Endothelial cell of umbilical vein (primary cell): ENCODE measurements around the gene HOXB6. TPM values are rescaled to one million over a fixed set of nuclear protein-coding genes. Genes with fewer than 3 reads are reported as not detected.

Experiments used
- BruUV-seq: library from RNA; stranded (reverse); fragments of 400-500 nt; replicated peaks from 2 replicates; lab custom pipeline; 2021; lab: Mats Ljungman, UMichigan
- CTCF ChIA-PET: fragments of 300-600, 350-600 bp; sonication (Branson Sonifier 250); formaldehyde crosslinking; loops from one replicate; lab custom pipeline; 2021; ENCODE audit warnings: antibody characterized with exemption, inconsistent platforms; lab: Charles Lee
- POLR2A ChIA-PET: fragments of 300-600, 350-600 bp; sonication (Branson Sonifier 250); formaldehyde crosslinking; loops from one replicate; lab custom pipeline; 2021; ENCODE audit warnings: antibody characterized with exemption, inconsistent platforms; lab: Charles Lee
- DNase-seq: peaks from one replicate; pipeline ENCODE4 v3.0.0-alpha.2; 2011; ENCODE audit warnings: low read depth, low spot score
- FAIRE-seq: peaks from 2 replicates; lab custom pipeline; 2011; peaks lifted over from hg19 to GRCh38; lab: Jason Lieb, UNC
- H2AFZ ChIP-seq: 2 replicates; pipeline ENCODE4 v1.6.0; 2012; ENCODE audit warnings: low read depth, low read length, control low read depth, inconsistent platforms
- H3K27ac ChIP-seq: 2 replicates; pipeline ENCODE4 v1.5.1; 2011; ENCODE audit warnings: low read depth, mild to moderate bottlenecking, control low read depth, low read length, moderate library complexity; ENCODE audit not compliant: insufficient read depth
- H3K27me3 ChIP-seq, 2 experiments: 2 replicates each; pipeline versions ENCODE4 v1.6.0 to v1.6.1; 2011; ENCODE audit warnings: low read length in 2 of 2, mixed read lengths in 1 of 2; ENCODE audit not compliant: control insufficient read depth in 2 of 2, insufficient read depth in 2 of 2
- H3K36me3 ChIP-seq, 2 experiments: 2 replicates in 1 of 2; 3 replicates in 1 of 2; pipeline ENCODE4 v1.5.1; 2011; ENCODE audit warnings: low read length in 2 of 2, mild to moderate bottlenecking in 1 of 2, moderate library complexity in 1 of 2; ENCODE audit not compliant: control insufficient read depth in 2 of 2, insufficient read depth in 2 of 2; ENCODE audit errors: extremely low read depth in 1 of 2
- H3K4me1 ChIP-seq: 3 replicates; pipeline ENCODE4 v1.5.1; 2011; ENCODE audit warnings: mild to moderate bottlenecking, low read length; ENCODE audit not compliant: control insufficient read depth, insufficient read depth; ENCODE audit errors: extremely low read depth
- H3K4me2 ChIP-seq: 2 replicates; pipeline ENCODE4 v1.6.1; 2011; ENCODE audit warnings: low read length, control low read depth, mixed read lengths; ENCODE audit not compliant: insufficient read depth
- H3K4me3 ChIP-seq, 3 experiments: fragments of 200-600 bp in 1 of 3; sonication (generic), shearing (Covaris generic) in 1 of 3; replicated peaks in 1 of 3; 2 replicates each; pipeline ENCODE4 v1.5.1; 2011 to 2016; ENCODE audit warnings: control low read depth in 3 of 3, low read length in 3 of 3, mild to moderate bottlenecking in 2 of 3, inconsistent platforms in 1 of 3, low read depth in 1 of 3, moderate library complexity in 1 of 3; ENCODE audit not compliant: insufficient read depth in 1 of 3
- H3K79me2 ChIP-seq: 2 replicates; pipeline ENCODE4 v1.6.0; 2012; ENCODE audit warnings: low read length, inconsistent platforms; ENCODE audit not compliant: control insufficient read depth, insufficient read depth
- H3K9ac ChIP-seq: replicated peaks from 2 replicates; pipeline ENCODE3; 2011; ENCODE audit warnings: low read length, control low read depth; ENCODE audit not compliant: insufficient read depth; ENCODE audit errors: extremely low read depth
- H3K9me1 ChIP-seq: replicated peaks from 3 replicates; pipeline ENCODE4 v1.6.0; 2011; ENCODE audit warnings: mild to moderate bottlenecking, low read length; ENCODE audit not compliant: control insufficient read depth, insufficient read depth; ENCODE audit errors: extremely low read depth
- H3K9me3 ChIP-seq: replicated peaks from 2 replicates; pipeline ENCODE4 v1.5.1; 2012; ENCODE audit warnings: low read length, inconsistent platforms; ENCODE audit not compliant: control insufficient read depth, insufficient read depth
- H4K20me1 ChIP-seq: replicated peaks from 2 replicates; pipeline ENCODE3; 2011; ENCODE audit warnings: mild to moderate bottlenecking, low read length; ENCODE audit not compliant: control insufficient read depth, insufficient read depth; ENCODE audit errors: extremely low read depth
- CTCF ChIP-seq, 2 donors: IDR thresholded peaks; 1 replicate in 1 of 2; 2 replicates in 1 of 2; pipeline ENCODE4 v1.5.1; 2011; ENCODE audit warnings: low read length in 2 of 2, mild to moderate bottlenecking in 2 of 2, moderate library complexity in 2 of 2, control low read depth in 1 of 2, inconsistent platforms in 1 of 2, low read depth in 1 of 2; ENCODE audit not compliant: insufficient read depth in 1 of 2; ENCODE audit errors: extremely low read depth in 1 of 2
- EZH2 ChIP-seq: IDR thresholded peaks from 2 replicates; pipeline ENCODE4 v1.6.1; 2012; ENCODE audit warnings: borderline replicate concordance, low read depth, mild to moderate bottlenecking, moderate library complexity, low read length, inconsistent platforms; ENCODE audit not compliant: severe bottlenecking
- FOS ChIP-seq: IDR thresholded peaks from 2 replicates; pipeline ENCODE4 v1.6.1; 2011; ENCODE audit warnings: mild to moderate bottlenecking, low read length, moderate library complexity, borderline replicate concordance; ENCODE audit not compliant: insufficient read depth
- GATA2 ChIP-seq: IDR thresholded peaks from 2 replicates; pipeline ENCODE4 v1.7.0; 2011; ENCODE audit warnings: low read depth, mild to moderate bottlenecking, moderate library complexity, mixed read lengths, low read length; ENCODE audit not compliant: insufficient read length, insufficient read depth
- JUN ChIP-seq: IDR thresholded peaks from 2 replicates; pipeline ENCODE4 v1.6.1; 2011; ENCODE audit warnings: borderline replicate concordance, low read depth; ENCODE audit not compliant: insufficient read length, insufficient read depth
- MAX ChIP-seq: IDR thresholded peaks from 2 replicates; pipeline ENCODE4 v1.6.1; 2011; ENCODE audit not compliant: insufficient read depth, insufficient read length
- MYC ChIP-seq: IDR thresholded peaks from one replicate; pipeline ENCODE4 v1.6.1; 2011; ENCODE audit warnings: mild to moderate bottlenecking, low read depth, low read length
- POLR2A ChIP-seq: IDR thresholded peaks from 2 replicates; pipeline ENCODE4 v1.6.1; 2012; ENCODE audit warnings: low read depth, mild to moderate bottlenecking, control low read depth, low read length
- POLR2AphosphoS5 ChIP-seq: IDR thresholded peaks from 2 replicates; pipeline ENCODE4 v1.6.1; 2012; ENCODE audit warnings: low read depth, mild to moderate bottlenecking, control low read depth, low read length, moderate library complexity; ENCODE audit not compliant: insufficient read depth
- dilution Hi-C: fragments of 300-500 bp; cut with MboI; formaldehyde crosslinking; loops from one replicate; pipeline ENCODE4 v1.15.0; 2019; ENCODE audit warnings: low sequenced_read_pairs; ENCODE audit not compliant: extremely low pct_ligation_motif_present
- intact Hi-C: fragments of 100-400 bp; cut with micrococcal nuclease; formaldehyde crosslinking; loops from one replicate; pipeline ENCODE4 v1.10.0; 2022
- polyA plus RNA-seq, 4 experiments: library from polyadenylated mRNA; depleted of rRNA in 3 of 4; stranded (reverse) in 3 of 4; unstranded in 1 of 4; fragments of >200 nt; gene quantifications; 2 replicates each; pipeline versions ENCODE4 v1.2.1 to v1.2.3, GENCODE V29; 2011 to 2012; ENCODE audit warnings: missing spikeins in 1 of 4
- total RNA-seq: library from RNA; stranded (reverse); gene quantifications from 2 replicates; pipeline ENCODE4 v1.2.3, GENCODE V29; 2021

The HOXB6 gene
- total and polyA plus RNA-seq, 2 donors (not counting 3 experiments of a cell fraction or from before 2014, with no cell fraction given): 8.8 to 24.0 TPM

GRCh38 chr17:48645639-48646182, 40.9 kb upstream of the HOXB6 start:
- DNase-seq: no peak
- TF ChIP-seq JUN (no peak), MYC (no peak), FOS (no peak), CTCF (IDR thresholded peaks at IDR 0.05; ENCODE audit: extremely low read depth in 1 of 2, insufficient read depth in 1 of 2, low read depth in 1 of 2, low read length in 2 of 2) (no peak), EZH2 (no peak), POLR2AphosphoS5 (no peak), MAX (no peak), GATA2 (no peak), POLR2A (no peak)
- ChIA-PET CTCF (interaction anchor here (4.5 kb wide), 1 partner anchor 9 kb away, joined by 23 read pairs; no protein-coding TSS in a partner anchor), POLR2A (no interaction called here)
- Histone ChIP-seq H3K4me3 (no peak overlapping the region), H3K9me1 (no peaks in the 10 kb centered on the region), H2AFZ (no peak overlapping the region), H3K4me1 (no peaks in the 10 kb centered on the region), H3K79me2 (no peaks in the 10 kb centered on the region), H3K27me3 (peaks cover 68 to 77% of the 10 kb centered on the region in 2 experiments), H4K20me1 (no peaks in the 10 kb centered on the region), H3K4me2 (no peak overlapping the region), H3K36me3 (no peaks in the 10 kb centered on the region), H3K9ac (no peak overlapping the region), H3K9me3 (no peaks in the 10 kb centered on the region), H3K27ac (no peak overlapping the region)
- intact Hi-C loops: no loop called here
- dilution Hi-C loops: no loop called here
- no peak for FAIRE-seq
- BruUV-seq: no TSS peak
